HG03442 (cell line): ENCODE results near the gene WDR13.
"Not testable (repeated sequence)": the region's sequence is repeated elsewhere in the genome, so short reads cannot be mapped to it uniquely, and the experiment has no call there.

Experiments
- ATAC-seq: cut with Tn5 transposase; IDR thresholded peaks from one replicate; pipeline ENCODE4 v1.9.1; 2021; ENCODE audit warnings: mild to moderate bottlenecking, moderate library complexity; ENCODE audit not compliant: unreplicated experiment

WDR13 gene

GRCh38 chrX:48652055-48652579 lies 54.8 kb downstream of the WDR13 start:
- not testable (repeated sequence) for ATAC-seq

- not testable (repeated sequence) for ATAC-seq
Observed at GRCh38 chrX:48654746-48655145, 57.5 kb downstream of the WDR13 start.
